Stomach (tissue), 4 donors: ENCODE measurements around the gene ISCA2.

Experiments used
- POLR2A ChIP-seq, 4 donors: fragments of 450-650 bp; IDR thresholded peaks; one replicate each; pipeline ENCODE4 v1.6.1; 2016; ENCODE audit warnings: antibody characterized with exemption in 4 of 4, control low read depth in 2 of 4, mild to moderate bottlenecking in 1 of 4, moderate library complexity in 1 of 4
- POLR2AphosphoS5 ChIP-seq, 3 donors: sonication (generic); formaldehyde crosslinking; IDR thresholded peaks; one replicate each; pipeline ENCODE4 v1.6.1; 2016; ENCODE audit warnings: antibody characterized with exemption in 3 of 3
- TF ChIP-seq, protein P1 (sequence below), 7 experiments: fragments of 450-650 bp in 4 of 7; fragments of 200-600 bp in 3 of 7; sonication (generic) in 3 of 7; IDR thresholded peaks; one replicate each; pipeline ENCODE4 v1.5.1; 2016 to 2019; ENCODE audit warnings: antibody characterized with exemption in 7 of 7, control low read depth in 2 of 7, mild to moderate bottlenecking in 1 of 7

DNA sequence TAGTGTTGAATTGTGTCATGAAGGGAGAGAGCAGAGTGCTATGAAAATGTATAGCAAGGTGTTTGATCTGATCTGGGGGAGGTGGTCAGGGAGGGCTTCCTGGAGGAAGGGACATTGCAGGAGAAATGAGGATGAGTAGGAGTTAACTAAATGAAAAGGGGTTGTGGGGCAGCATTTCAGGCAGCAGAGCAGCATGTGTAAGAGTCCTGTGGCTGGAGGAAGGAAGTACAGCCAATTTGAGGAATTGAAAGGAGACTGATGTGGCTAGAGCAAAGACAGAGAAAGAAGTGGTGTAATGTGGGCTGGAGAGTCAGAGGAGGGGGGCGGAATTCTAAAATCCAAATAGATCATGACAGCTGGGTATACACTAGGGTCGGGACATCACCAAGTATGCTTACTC lies 21.0 kb upstream of the ISCA2 start:
- TF ChIP-seq, protein P1, sequence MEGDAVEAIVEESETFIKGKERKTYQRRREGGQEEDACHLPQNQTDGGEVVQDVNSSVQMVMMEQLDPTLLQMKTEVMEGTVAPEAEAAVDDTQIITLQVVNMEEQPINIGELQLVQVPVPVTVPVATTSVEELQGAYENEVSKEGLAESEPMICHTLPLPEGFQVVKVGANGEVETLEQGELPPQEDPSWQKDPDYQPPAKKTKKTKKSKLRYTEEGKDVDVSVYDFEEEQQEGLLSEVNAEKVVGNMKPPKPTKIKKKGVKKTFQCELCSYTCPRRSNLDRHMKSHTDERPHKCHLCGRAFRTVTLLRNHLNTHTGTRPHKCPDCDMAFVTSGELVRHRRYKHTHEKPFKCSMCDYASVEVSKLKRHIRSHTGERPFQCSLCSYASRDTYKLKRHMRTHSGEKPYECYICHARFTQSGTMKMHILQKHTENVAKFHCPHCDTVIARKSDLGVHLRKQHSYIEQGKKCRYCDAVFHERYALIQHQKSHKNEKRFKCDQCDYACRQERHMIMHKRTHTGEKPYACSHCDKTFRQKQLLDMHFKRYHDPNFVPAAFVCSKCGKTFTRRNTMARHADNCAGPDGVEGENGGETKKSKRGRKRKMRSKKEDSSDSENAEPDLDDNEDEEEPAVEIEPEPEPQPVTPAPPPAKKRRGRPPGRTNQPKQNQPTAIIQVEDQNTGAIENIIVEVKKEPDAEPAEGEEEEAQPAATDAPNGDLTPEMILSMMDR (IDR thresholded peaks at IDR 0.05), result no peak
- TF ChIP-seq POLR2A (IDR thresholded peaks at IDR 0.05) (no peak), POLR2AphosphoS5 (IDR thresholded peaks at IDR 0.05) (no peak)
